ENCODE data around the gene MYL3.
"Not testable (repeated sequence)": the region's sequence is repeated elsewhere in the genome, so short reads cannot be mapped to it uniquely, and the experiment has no call there.

Gene MYL3

DNA sequence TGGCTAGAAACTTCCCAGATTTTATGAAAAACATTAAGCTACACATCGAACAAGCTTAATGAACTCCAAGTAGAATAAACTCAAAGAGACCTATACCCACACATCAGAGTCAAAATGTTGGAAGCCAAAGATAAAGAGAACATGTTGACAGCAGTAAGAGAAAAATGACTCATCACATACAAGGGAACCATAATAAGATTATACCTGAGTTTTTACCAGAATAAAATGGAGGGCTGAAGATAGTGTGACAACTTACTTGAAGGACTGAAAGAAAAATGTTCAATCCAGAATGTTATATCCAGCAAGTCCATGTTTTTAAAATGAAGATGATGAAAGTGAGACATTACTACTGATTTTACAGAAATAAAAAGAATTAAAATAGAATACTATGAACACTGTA, 22.8 kb downstream of the MYL3 start:
- H3K4me3 Mint-ChIP-seq: no peak overlapping the region
- no peak for DNase-seq
- H3K27ac Mint-ChIP-seq: no peak overlapping the region
- H3K27me3 Mint-ChIP-seq: peaks cover 34% of the 10 kb centered on the region
- peaks cover 36% of the 10 kb centered on the region for H3K9me3 Mint-ChIP-seq
- CTCF ChIA-PET: no interaction called here
- H3K36me3 Mint-ChIP-seq: peaks cover 4% of the 10 kb centered on the region
- H3K4me1 Mint-ChIP-seq: peaks cover 8% of the 10 kb centered on the region

DNA sequence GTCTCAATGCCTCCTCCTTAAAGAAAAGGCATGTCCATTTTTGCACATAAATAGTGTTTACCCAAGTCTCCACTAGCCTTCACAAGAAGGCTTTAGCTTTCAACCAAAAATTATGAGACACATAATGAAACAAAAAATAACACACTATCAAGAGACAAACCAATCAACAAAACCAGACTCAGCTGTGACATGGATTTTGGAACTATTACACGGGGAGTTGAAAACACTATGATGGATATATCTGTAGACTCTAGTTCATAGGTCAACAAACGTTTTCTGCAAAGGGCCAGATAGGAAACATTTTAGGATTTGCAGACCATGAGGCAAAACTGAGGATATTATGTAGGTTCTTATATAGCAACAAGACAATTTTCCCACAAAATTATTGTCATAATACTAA, 24.9 kb downstream of the MYL3 start:
- peaks cover 36% of the 10 kb centered on the region for H3K9me3 Mint-ChIP-seq
- CTCF ChIA-PET: no interaction called here

DNA sequence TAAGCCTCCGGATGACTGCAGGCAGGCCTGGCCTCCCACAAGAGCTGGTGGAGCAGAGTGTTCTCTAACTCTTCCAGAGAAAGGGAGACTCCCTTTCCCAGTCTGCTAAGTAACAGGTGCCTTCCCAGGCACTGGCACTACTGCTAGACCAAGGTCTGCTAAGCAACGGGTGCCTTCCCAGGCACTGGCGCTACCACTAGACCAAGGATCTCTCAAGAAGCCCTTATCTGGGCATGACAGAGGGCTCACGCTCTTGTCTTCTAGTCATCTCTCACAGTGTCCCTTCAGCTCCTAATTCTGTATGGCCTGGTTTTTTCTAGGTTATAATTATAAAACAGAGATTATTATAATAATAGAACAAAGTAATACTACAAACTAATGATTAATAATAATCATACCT, 27.8 kb downstream of the MYL3 start:
- Mint-ChIP-seq H3K27me3 (peaks cover 10% of the 10 kb centered on the region), H3K4me1 (no peaks in the 10 kb centered on the region), H3K36me3 (no peaks in the 10 kb centered on the region), H3K9me3 (peaks cover 23% of the 10 kb centered on the region), H3K27ac (no peak overlapping the region), H3K4me3 (no peak overlapping the region)
- CTCF ChIA-PET: no interaction called here
- no peak for DNase-seq

More for the DNA sequence above, 24.9 kb downstream of the MYL3 start:
- Mint-ChIP-seq H3K27ac (no peak overlapping the region), H3K36me3 (peaks cover 4% of the 10 kb centered on the region), H3K27me3 (peaks cover 17% of the 10 kb centered on the region), H3K4me3 (no peak overlapping the region), H3K4me1 (no peaks in the 10 kb centered on the region)
- DNase-seq: no peak

DNA sequence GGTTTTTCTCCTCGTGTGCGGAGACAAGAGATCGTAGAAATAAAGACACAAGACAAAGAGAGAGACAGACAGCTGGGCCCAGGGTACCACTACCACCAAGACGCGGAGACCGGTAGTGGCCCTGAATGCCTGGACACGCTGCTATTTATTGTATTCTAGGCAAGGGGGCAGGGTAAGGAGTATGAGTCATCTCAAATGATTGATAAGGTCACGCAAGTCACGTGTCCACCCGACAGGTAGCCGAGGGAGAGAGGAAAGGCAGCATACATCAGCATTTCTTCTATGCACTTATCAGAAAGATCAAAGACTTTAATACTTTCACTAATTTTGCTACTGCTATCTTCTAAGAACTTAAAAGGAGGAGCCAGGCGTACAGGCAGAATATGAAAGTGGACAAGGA, 28.2 kb downstream of the MYL3 start:
- CTCF ChIA-PET: no interaction called here

DNA sequence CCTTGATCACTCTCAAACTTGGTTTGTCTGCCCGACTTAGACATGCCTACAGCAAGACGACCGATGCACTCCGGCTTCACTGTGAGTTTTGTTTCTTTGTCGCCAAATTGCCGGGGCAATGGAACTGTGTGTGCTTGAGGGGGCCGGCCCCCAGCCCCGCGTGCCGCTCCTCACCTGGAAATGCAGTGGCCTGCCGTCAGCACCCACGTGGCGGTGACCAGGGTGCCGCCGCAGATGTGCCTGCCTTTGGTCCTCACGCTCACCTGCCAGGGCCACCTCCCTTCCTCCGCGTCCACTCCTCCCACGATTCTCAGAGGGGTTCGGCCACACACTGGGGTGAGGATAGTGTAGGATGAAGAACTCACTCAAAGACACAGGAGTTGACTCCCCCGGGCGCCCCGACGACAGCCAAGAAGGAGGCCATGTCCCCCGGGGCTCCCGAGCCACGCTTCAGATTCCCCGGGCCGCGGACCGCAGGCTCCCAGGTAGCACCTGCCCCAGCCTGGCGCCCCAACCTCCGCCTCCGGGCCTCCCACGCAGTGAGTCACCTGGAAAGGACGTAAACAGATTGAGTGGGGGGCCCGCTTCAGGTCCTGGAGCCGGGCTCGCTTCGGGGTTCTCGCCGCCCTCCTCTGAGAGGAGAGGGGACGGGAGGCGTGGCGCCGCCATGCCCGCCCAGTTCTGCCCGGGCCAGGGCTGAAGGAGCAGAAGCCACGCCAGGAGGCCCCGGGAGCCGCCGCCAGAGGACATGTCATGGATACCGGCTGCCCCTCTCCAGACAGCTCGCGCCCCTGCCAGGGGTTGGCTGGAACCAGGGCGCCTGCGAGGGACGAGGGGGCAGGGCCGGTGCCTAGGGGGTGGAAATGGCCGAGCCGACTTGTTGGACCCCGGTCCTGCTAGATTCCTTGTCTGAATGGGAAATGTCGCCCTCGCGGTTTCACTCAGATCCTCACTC, 29.6 kb downstream of the MYL3 start:
- peaks cover 6% of the 10 kb centered on the region for H3K27me3 Mint-ChIP-seq
- peaks cover 10% of the 10 kb centered on the region for H3K9me3 Mint-ChIP-seq
- no peak overlapping the region for H3K27ac Mint-ChIP-seq
- peaks cover 5% of the 10 kb centered on the region for H3K4me1 Mint-ChIP-seq
- no peak for DNase-seq
- H3K36me3 Mint-ChIP-seq: no peaks in the 10 kb centered on the region
- CTCF ChIA-PET: no interaction called here
- H3K4me3 Mint-ChIP-seq: no peak overlapping the region

More for the DNA sequence above, 28.2 kb downstream of the MYL3 start:
- no peak overlapping the region for H3K4me3 Mint-ChIP-seq
- no peak for DNase-seq
- peaks cover 19% of the 10 kb centered on the region for H3K9me3 Mint-ChIP-seq
- H3K27me3 Mint-ChIP-seq: peaks cover 8% of the 10 kb centered on the region
- H3K36me3 Mint-ChIP-seq: no peaks in the 10 kb centered on the region
- no peak overlapping the region for H3K27ac Mint-ChIP-seq
- no peaks in the 10 kb centered on the region for H3K4me1 Mint-ChIP-seq

DNA sequence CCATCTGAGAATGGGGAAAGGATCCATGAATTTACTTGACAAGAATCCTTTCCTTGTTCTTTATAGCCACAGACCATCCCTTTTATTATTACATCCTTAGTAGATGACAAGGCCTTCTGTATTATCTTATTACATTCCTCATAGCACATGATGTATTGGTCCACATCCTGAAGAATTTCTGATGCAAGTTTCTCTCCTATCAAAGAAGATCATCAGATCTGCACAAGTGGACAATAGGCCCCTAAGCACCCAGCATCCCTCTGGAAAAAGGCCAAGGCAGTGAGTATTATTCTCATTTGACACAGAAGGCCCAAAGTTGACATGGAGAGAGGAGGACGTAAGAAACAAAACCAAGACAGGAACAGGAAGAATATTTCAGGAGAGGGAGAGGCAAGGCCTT, 31.4 kb downstream of the MYL3 start:
- no peak for DNase-seq
- Mint-ChIP-seq H3K4me1 (peaks cover 11% of the 10 kb centered on the region), H3K36me3 (no peaks in the 10 kb centered on the region), H3K27ac (no peak overlapping the region), H3K4me3 (no peak overlapping the region), H3K27me3 (no peaks in the 10 kb centered on the region), H3K9me3 (no peaks in the 10 kb centered on the region)
- CTCF ChIA-PET: no interaction called here

DNA sequence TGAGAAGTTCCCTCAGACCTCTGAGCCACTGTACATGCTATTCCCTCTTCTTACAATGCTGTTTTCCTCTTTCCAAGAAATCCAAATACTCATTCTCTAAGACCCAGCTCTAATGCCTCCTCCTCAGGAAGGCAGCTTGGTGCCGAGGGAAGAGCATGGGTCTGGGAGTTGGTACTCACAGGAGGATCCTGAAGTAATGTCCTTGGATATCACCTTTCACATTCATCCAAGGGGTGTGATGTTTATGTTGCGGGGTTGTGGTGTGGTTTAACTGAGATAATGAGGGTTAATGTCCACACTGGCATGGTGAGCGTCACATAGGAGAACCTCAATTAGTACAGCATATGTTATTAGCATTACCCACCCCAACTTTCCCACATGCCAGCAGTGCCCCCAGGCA, 31.9 kb downstream of the MYL3 start:
- H3K4me1 Mint-ChIP-seq: peaks cover 11% of the 10 kb centered on the region
- DNase-seq: no peak
- no peak overlapping the region for H3K4me3 Mint-ChIP-seq
- CTCF ChIA-PET: no interaction called here
- no peaks in the 10 kb centered on the region for H3K9me3 Mint-ChIP-seq
- H3K27me3 Mint-ChIP-seq: no peaks in the 10 kb centered on the region
- no peak overlapping the region for H3K27ac Mint-ChIP-seq
- no peaks in the 10 kb centered on the region for H3K36me3 Mint-ChIP-seq

DNA sequence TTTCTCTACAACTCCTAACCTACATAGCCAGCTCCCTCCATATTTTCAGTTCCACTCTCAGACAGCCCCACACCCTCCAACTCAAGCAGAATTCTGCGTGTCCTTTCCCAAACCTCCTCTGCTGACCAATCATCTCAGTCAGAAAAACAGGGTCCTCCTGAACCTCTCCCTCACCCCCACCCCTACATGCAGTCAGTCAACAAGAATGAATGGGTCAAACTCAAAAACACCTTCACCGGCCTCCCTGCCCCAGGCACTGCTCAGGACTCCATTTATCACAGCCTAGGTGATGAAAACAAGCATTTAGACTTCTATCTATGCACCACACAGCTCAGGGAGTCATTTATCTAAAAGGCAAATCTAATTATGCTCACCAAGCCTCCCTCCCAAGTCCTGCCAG, 32.4 kb downstream of the MYL3 start:
- Mint-ChIP-seq H3K4me1 (peaks cover 11% of the 10 kb centered on the region), H3K4me3 (no peak overlapping the region), H3K36me3 (no peaks in the 10 kb centered on the region), H3K27ac (no peak overlapping the region), H3K9me3 (no peaks in the 10 kb centered on the region), H3K27me3 (no peaks in the 10 kb centered on the region)
- DNase-seq: no peak
- CTCF ChIA-PET: no interaction called here

DNA sequence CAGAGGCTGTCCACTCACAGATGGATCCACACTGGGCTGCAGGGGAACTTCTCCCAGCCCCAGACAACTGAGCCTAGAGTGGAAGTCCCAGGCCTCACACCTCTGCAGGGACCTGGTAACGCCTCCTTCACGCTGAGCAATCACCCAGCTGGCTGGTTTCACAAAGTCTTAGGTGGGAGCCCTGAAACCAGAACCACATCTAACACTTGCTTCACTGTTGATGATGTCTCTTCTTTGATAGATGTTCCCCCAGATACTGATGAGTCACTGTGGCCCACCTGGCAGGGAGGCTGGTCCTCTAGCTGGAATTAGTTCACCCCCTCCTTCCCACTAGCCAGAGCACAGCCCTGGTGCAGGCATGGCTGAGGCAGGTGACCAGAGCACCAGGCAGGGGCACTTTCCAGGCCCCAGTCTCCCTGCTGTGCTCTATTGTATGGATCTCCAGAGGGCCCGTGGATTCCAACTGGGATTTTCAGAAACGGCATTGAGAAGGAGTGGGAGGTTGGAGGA, 33.5 kb downstream of the MYL3 start:
- H3K9me3 Mint-ChIP-seq: no peaks in the 10 kb centered on the region

DNA sequence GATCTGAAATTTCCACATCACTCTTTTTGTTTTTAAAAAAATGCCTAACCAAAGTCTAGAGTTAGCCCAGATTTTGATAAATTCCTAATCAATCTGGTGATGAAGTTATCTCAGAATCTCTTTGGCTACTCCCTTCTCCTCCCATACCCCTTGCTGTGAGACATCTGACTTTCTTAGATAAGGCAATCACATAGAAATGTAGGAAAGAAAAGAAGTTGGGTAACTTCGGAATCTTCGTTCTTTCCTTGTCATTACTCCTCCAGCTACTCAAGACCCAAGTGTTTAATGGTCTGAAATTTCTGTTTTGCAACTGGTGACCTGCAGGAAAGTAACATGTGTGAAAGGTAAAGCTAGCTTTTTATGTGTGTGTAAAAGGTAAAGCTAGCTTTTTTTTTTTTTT, 37.8 kb downstream of the MYL3 start:
- H3K27me3 Mint-ChIP-seq: peaks cover 15% of the 10 kb centered on the region
- H3K4me3 Mint-ChIP-seq: no peak overlapping the region
- H3K36me3 Mint-ChIP-seq: peaks cover 2% of the 10 kb centered on the region
- H3K27ac Mint-ChIP-seq: no peak overlapping the region
- CTCF ChIA-PET: no interaction called here
- H3K4me1 Mint-ChIP-seq: peaks cover 15% of the 10 kb centered on the region
- peaks cover 24% of the 10 kb centered on the region for H3K9me3 Mint-ChIP-seq
- DNase-seq: no peak

More for the DNA sequence above, 33.5 kb downstream of the MYL3 start:
- CTCF ChIA-PET: no interaction called here
- Mint-ChIP-seq H3K27me3 (no peaks in the 10 kb centered on the region), H3K4me1 (peaks cover 11% of the 10 kb centered on the region), H3K36me3 (no peaks in the 10 kb centered on the region), H3K27ac (peak overlapping the region; percentile 25), H3K4me3 (no peak overlapping the region)
- DNase-seq: peak; percentile 34

DNA sequence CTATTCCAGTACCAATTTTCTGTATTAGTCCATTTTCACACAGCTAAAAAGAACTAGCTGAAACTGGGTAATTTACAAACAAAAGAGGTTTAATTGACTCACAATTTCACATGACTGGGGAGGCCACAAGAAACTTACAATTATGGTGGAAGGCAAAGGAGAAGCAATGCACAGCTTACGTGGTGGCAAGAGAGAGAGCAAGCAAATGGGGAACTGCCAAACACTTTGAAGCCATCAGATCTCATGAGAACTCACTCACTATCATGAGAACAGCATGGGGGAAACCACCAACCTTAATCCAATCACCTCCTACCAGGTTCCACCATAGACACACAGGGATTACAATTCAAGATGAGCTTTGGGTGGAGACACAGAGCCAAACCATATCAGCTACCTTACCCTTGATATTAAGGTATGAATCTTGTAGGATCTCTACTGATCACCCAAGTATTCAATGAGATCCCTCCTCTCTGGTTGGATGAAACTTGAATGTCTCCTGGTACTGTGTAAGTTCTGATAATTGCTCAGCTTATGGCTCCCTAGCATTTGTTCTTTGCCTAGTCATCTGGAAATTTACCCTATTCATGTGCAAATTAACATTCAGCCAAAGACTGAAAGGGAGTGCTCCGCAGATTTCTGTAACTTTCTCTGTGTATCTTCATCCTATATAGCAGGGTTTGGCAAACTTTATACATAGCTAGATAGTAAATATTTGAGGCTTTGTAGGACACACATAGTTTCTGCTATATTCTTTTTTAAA, 38.9 kb downstream of the MYL3 start:
- Mint-ChIP-seq H3K27ac (no peak overlapping the region), H3K36me3 (peaks cover 2% of the 10 kb centered on the region), H3K4me1 (peaks cover 13% of the 10 kb centered on the region), H3K4me3 (no peak overlapping the region), H3K27me3 (peaks cover 16% of the 10 kb centered on the region), H3K9me3 (peaks cover 24% of the 10 kb centered on the region)
- CTCF ChIA-PET: no interaction called here
- no peak for DNase-seq

DNA sequence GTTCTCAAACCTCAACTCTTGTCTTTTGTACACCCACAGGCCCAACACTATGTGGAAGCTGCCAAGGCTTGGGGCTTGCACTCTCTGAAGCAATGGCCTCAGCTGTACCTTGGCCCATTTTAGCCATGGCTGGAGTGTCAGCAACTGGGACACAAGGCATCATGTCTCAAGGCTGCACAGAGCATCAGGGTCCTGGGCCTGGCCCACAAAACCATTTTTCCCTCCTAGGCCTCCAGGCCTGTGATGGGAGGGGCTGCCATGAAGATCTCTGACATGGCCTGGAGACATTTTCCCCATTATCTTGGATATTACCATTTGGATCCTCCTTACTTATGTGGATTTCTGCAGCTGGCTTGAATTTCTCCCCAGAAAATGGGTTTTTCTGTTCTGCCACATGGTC, 39.9 kb downstream of the MYL3 start:
- DNase-seq, H3K36me3 Mint-ChIP-seq, H3K4me1 Mint-ChIP-seq, CTCF ChIA-PET, H3K27ac Mint-ChIP-seq, H3K4me3 Mint-ChIP-seq: not testable (repeated sequence)
- Mint-ChIP-seq H3K27me3 (peaks cover 19% of the 10 kb centered on the region), H3K9me3 (peaks cover 24% of the 10 kb centered on the region)

DNA sequence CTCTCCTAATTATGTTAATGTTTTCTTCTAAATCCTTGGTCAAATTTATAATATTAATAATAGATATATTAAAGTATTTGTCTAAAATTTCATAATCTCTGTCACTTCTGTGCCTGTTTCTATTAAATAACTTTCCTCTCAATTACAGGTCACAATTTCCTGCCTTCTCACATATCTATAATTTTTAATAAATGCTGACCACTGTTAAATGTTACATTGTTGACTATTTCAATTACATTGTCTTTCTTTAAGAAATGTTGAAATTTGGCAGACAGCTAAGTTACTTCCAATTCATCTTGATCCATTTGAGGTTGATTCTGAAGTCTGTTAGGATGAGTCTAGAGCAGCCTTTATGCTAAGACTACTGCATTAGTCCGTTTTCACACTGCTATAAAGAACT, 41.7 kb downstream of the MYL3 start:
- Mint-ChIP-seq H3K27me3 (peaks cover 22% of the 10 kb centered on the region), H3K4me3 (no peak overlapping the region), H3K36me3 (peaks cover 2% of the 10 kb centered on the region), H3K4me1 (peaks cover 4% of the 10 kb centered on the region), H3K27ac (no peak overlapping the region), H3K9me3 (peaks cover 24% of the 10 kb centered on the region)
- CTCF ChIA-PET: no interaction called here
- no peak for DNase-seq

DNA sequence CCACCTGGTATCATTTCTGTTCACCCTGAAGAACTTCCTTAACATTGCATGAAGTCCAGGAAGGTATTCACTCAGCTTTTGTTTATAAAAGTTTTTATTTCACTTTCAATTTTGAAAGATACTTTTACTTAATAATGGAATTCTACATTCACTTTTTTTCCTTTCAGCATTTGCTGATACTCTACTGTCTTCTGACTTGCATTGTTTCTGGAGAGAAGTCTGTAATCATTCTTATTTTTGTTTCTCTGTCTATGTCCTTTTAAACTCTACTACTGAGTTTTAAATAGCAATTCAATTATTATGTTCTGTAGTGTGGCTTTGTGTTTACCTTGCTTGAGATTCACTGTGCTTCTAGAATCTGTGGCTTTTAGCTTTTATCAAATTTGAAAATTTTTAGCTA, 42.4 kb downstream of the MYL3 start:
- H3K36me3 Mint-ChIP-seq: peaks cover 2% of the 10 kb centered on the region
- CTCF ChIA-PET: no interaction called here
- DNase-seq: no peak
- H3K27ac Mint-ChIP-seq: no peak overlapping the region
- peaks cover 4% of the 10 kb centered on the region for H3K4me1 Mint-ChIP-seq
- H3K4me3 Mint-ChIP-seq: no peak overlapping the region
- H3K27me3 Mint-ChIP-seq: peaks cover 24% of the 10 kb centered on the region
- peaks cover 24% of the 10 kb centered on the region for H3K9me3 Mint-ChIP-seq
